GM23338 (cell line): Measurements from ENCODE around the gene KIF3B. TPM values are rescaled to one million over a fixed set of nuclear protein-coding genes. Genes with fewer than 3 reads are reported as not detected.

ENCODE experiments used
- ATAC-seq: fragments of 200-7000 bp; cut with Tn5 transposase; 3 replicates; pipeline ENCODE4 v1.9.1; 2020
- DNase-seq: peaks from one replicate; pipeline ENCODE4 v3.0.0-alpha.2; 2015; ENCODE audit warnings: low spot score
- H2AFZ ChIP-seq: fragments of 200-600 bp; sonication (generic); 2 replicates; pipeline ENCODE4 v1.8.0; 2016; ENCODE audit warnings: antibody characterized with exemption, mild to moderate bottlenecking, moderate library complexity
- H3F3A ChIP-seq: fragments of 200-600 bp; sonication (generic); replicated peaks from 2 replicates; pipeline ENCODE4 v1.8.0; 2017; ENCODE audit warnings: antibody characterized with exemption, mixed run types, low read depth
- H3K27ac ChIP-seq: fragments of 200-600 bp; sonication (generic); 2 replicates; pipeline ENCODE4 v1.6.1; 2016; ENCODE audit warnings: low read depth
- H3K27me3 ChIP-seq: fragments of 200-600 bp; sonication (generic); 2 replicates; pipeline ENCODE4 v1.8.0; 2016; ENCODE audit warnings: mild to moderate bottlenecking, mixed run types, moderate library complexity; ENCODE audit not compliant: insufficient read depth
- H3K36me3 ChIP-seq: fragments of 200-600 bp; sonication (generic); 2 replicates; pipeline ENCODE4 v1.8.0; 2016; ENCODE audit warnings: mild to moderate bottlenecking; ENCODE audit not compliant: insufficient read depth
- H3K4me1 ChIP-seq: fragments of 200-600 bp; sonication (generic); 2 replicates; pipeline ENCODE4 v1.8.0; 2016; ENCODE audit warnings: mild to moderate bottlenecking, moderate library complexity; ENCODE audit not compliant: insufficient read depth
- H3K4me2 ChIP-seq: fragments of 200-600 bp; sonication (generic); 2 replicates; pipeline ENCODE4 v1.7.1; 2017; ENCODE audit warnings: mixed run types
- H3K4me3 ChIP-seq: fragments of 200-600 bp; sonication (generic); 2 replicates; pipeline ENCODE4 v1.6.1; 2016; ENCODE audit warnings: mixed run types
- H3K79me2 ChIP-seq: fragments of 200-600 bp; sonication (generic); replicated peaks from 2 replicates; pipeline ENCODE4 v1.8.0; 2017; ENCODE audit warnings: mild to moderate bottlenecking; ENCODE audit not compliant: insufficient read depth
- H3K9me2 ChIP-seq: fragments of 200-600 bp; sonication (generic); 2 replicates; pipeline ENCODE4 v1.8.0; 2017; ENCODE audit not compliant: insufficient read depth
- H4K20me1 ChIP-seq: fragments of 200-600 bp; sonication (generic); replicated peaks from 2 replicates; pipeline ENCODE4 v1.8.0; 2017; ENCODE audit warnings: mild to moderate bottlenecking; ENCODE audit not compliant: insufficient read depth
- H3K27ac Mint-ChIP-seq: 2 replicates; pipeline ENCODE4 v1.8.0; 2020; ENCODE audit warnings: inconsistent platforms, mild to moderate bottlenecking, moderate library complexity, mixed read lengths
- H3K27me3 Mint-ChIP-seq: 3 replicates; pipeline ENCODE4 v1.8.0; 2022; ENCODE audit warnings: low read depth, mild to moderate bottlenecking, moderate library complexity, mixed read lengths, inconsistent platforms; ENCODE audit not compliant: insufficient read depth, poor library complexity
- H3K36me3 Mint-ChIP-seq: 3 replicates; pipeline ENCODE4 v1.8.0; 2021; ENCODE audit warnings: low read depth, mild to moderate bottlenecking, inconsistent platforms, moderate library complexity, mixed read lengths
- H3K4me1 Mint-ChIP-seq: 3 replicates; pipeline ENCODE4 v1.8.0; 2020; ENCODE audit warnings: mild to moderate bottlenecking, inconsistent platforms, mixed read lengths
- H3K4me3 Mint-ChIP-seq: 3 replicates; pipeline ENCODE4 v1.8.0; 2021; ENCODE audit warnings: moderate library complexity, mild to moderate bottlenecking, inconsistent platforms, mixed read lengths
- H3K9me3 Mint-ChIP-seq: 3 replicates; pipeline ENCODE4 v1.8.0; 2020; ENCODE audit warnings: moderate library complexity, mild to moderate bottlenecking, inconsistent platforms, mixed read lengths
- CREB1 ChIP-seq: fragments of 250-450 bp; sonication (Bioruptor Pico); IDR thresholded peaks from 2 replicates; pipeline ENCODE4 v1.5.0; 2020; ENCODE audit warnings: low read depth, mild to moderate bottlenecking, moderate library complexity
- CTCF ChIP-seq, 2 experiments: fragments of 200-600 bp in 1 of 2; sonication (generic) in 1 of 2; conservative IDR thresholded peaks; 2 replicates each; pipeline versions ENCODE4 v1.5.1 to v1.6.1; 2016 to 2017; ENCODE audit warnings: antibody characterized with exemption in 2 of 2, low read depth in 2 of 2, mild to moderate bottlenecking in 2 of 2, moderate library complexity in 1 of 2
- EZH2 ChIP-seq: fragments of 200-600 bp; sonication (generic); IDR thresholded peaks from one replicate; pipeline ENCODE4 v1.8.0; 2017; ENCODE audit warnings: antibody characterized with exemption, mild to moderate bottlenecking, low read depth; ENCODE audit not compliant: unreplicated experiment
- EZH2phosphoT487 ChIP-seq: fragments of 200-600 bp; sonication (generic); IDR thresholded peaks from one replicate; pipeline ENCODE4 v1.8.1; 2018; ENCODE audit warnings: antibody characterized with exemption; ENCODE audit not compliant: unreplicated experiment
- POLR2AphosphoS5 ChIP-seq: IDR thresholded peaks from 2 replicates; pipeline ENCODE4 v1.6.1; 2016; ENCODE audit warnings: antibody characterized with exemption, low read depth
- STAT1 ChIP-seq: IDR thresholded peaks from one replicate; pipeline ENCODE4 v1.6.1; 2016; ENCODE audit warnings: antibody characterized with exemption; ENCODE audit not compliant: unreplicated experiment
- ZNF114 ChIP-seq: fragments of 250-450 bp; sonication (Bioruptor Pico); IDR thresholded peaks from 2 replicates; pipeline ENCODE4 v1.5.0; 2020; ENCODE audit warnings: mild to moderate bottlenecking, moderate library complexity
- ZNF331 ChIP-seq: fragments of 250-450 bp; sonication (Bioruptor Pico); IDR thresholded peaks from 2 replicates; pipeline ENCODE4 v1.5.0; 2020; ENCODE audit warnings: low read depth, mild to moderate bottlenecking, moderate library complexity
- polyA plus RNA-seq: library from polyadenylated mRNA; unstranded; fragments of >200 nt; fragmentation: Nextera tagmentation; extraction: Ambion mirVana; gene quantifications from 2 replicates; pipeline ENCODE4 v1.2.1, GENCODE V29; 2016
- total RNA-seq: library from RNA; depleted of rRNA; stranded (reverse); fragments of >200 nt; shearing (Covaris generic); gene quantifications from 2 replicates; pipeline ENCODE4 v1.2.3, GENCODE V29; 2014
- TF ChIP-seq, protein P1 (sequence below): fragments of 250-450 bp; sonication (Bioruptor Pico); IDR thresholded peaks from 2 replicates; pipeline ENCODE4 v1.5.0; 2020; ENCODE audit warnings: mild to moderate bottlenecking, moderate library complexity

KIF3B gene
- total and polyA plus RNA-seq, 2 experiments from 2014 or later: 6.1 to 22.8 TPM

GRCh38 chr20:32354592-32355416, 77.4 kb downstream of the KIF3B start:
- peaks cover 21% of the 10 kb centered on the region for H3K27me3 Mint-ChIP-seq
- peaks cover 4% of the 10 kb centered on the region for H3K79me2 ChIP-seq
- no peak overlapping the region for H2AFZ ChIP-seq
- peaks cover 14% of the 10 kb centered on the region for H3F3A ChIP-seq
- ATAC-seq (no peak), DNase-seq (no peak)
- no peak overlapping the region for H3K4me2 ChIP-seq
- peaks cover 13% of the 10 kb centered on the region for H3K4me1 ChIP-seq
- H3K27ac ChIP-seq: no peak overlapping the region
- TF ChIP-seq POLR2AphosphoS5: no peak
- no peak overlapping the region for H3K4me3 Mint-ChIP-seq
- peaks cover 30% of the 10 kb centered on the region for H3K27me3 ChIP-seq
- H3K36me3 ChIP-seq: no peaks in the 10 kb centered on the region
- peaks cover 11% of the 10 kb centered on the region for H3K4me1 Mint-ChIP-seq
- H3K4me3 ChIP-seq: no peak overlapping the region
- no peaks in the 10 kb centered on the region; the same call in 2 of the 3 replicates for H3K9me3 Mint-ChIP-seq
- peaks cover 10% of the 10 kb centered on the region for H4K20me1 ChIP-seq
- peaks cover 5% of the 10 kb centered on the region; the same call in 1 of the 3 replicates for H3K36me3 Mint-ChIP-seq
- no peaks in the 10 kb centered on the region for H3K9me2 ChIP-seq
- no peak overlapping the region for H3K27ac Mint-ChIP-seq

- no peaks in the 10 kb centered on the region; the same call in 2 of the 3 replicates for H3K9me3 Mint-ChIP-seq
- H3K36me3 Mint-ChIP-seq: peaks cover 6% of the 10 kb centered on the region; the same call in 1 of the 3 replicates
- Histone ChIP-seq H3K4me2 (no peak overlapping the region), H3K36me3 (no peaks in the 10 kb centered on the region), H3F3A (peaks cover 18% of the 10 kb centered on the region), H3K27me3 (peaks cover 36% of the 10 kb centered on the region), H2AFZ (no peak overlapping the region), H4K20me1 (peaks cover 17% of the 10 kb centered on the region), H3K79me2 (peaks cover 10% of the 10 kb centered on the region), H3K4me3 (no peak overlapping the region), H3K4me1 (peaks cover 17% of the 10 kb centered on the region), H3K9me2 (no peaks in the 10 kb centered on the region), H3K27ac (no peak overlapping the region)
- no peak overlapping the region for H3K27ac Mint-ChIP-seq
- DNase-seq (no peak), ATAC-seq (no peak)
- peaks cover 12% of the 10 kb centered on the region for H3K4me1 Mint-ChIP-seq
- H3K4me3 Mint-ChIP-seq: no peak overlapping the region
- H3K27me3 Mint-ChIP-seq: peaks cover 27% of the 10 kb centered on the region
- TF ChIP-seq CTCF (conservative IDR thresholded peaks at IDR 0.05; ENCODE audit: low read depth in 2 of 2) (no peak), POLR2AphosphoS5 (no peak), ZNF331 (no peak), EZH2phosphoT487 (no peak), ZNF114 (CRISPR knock-in tag) (no peak), CREB1 (CRISPR knock-in tag) (no peak), STAT1 (no peak), EZH2 (no peak)
- TF ChIP-seq, protein P1, sequence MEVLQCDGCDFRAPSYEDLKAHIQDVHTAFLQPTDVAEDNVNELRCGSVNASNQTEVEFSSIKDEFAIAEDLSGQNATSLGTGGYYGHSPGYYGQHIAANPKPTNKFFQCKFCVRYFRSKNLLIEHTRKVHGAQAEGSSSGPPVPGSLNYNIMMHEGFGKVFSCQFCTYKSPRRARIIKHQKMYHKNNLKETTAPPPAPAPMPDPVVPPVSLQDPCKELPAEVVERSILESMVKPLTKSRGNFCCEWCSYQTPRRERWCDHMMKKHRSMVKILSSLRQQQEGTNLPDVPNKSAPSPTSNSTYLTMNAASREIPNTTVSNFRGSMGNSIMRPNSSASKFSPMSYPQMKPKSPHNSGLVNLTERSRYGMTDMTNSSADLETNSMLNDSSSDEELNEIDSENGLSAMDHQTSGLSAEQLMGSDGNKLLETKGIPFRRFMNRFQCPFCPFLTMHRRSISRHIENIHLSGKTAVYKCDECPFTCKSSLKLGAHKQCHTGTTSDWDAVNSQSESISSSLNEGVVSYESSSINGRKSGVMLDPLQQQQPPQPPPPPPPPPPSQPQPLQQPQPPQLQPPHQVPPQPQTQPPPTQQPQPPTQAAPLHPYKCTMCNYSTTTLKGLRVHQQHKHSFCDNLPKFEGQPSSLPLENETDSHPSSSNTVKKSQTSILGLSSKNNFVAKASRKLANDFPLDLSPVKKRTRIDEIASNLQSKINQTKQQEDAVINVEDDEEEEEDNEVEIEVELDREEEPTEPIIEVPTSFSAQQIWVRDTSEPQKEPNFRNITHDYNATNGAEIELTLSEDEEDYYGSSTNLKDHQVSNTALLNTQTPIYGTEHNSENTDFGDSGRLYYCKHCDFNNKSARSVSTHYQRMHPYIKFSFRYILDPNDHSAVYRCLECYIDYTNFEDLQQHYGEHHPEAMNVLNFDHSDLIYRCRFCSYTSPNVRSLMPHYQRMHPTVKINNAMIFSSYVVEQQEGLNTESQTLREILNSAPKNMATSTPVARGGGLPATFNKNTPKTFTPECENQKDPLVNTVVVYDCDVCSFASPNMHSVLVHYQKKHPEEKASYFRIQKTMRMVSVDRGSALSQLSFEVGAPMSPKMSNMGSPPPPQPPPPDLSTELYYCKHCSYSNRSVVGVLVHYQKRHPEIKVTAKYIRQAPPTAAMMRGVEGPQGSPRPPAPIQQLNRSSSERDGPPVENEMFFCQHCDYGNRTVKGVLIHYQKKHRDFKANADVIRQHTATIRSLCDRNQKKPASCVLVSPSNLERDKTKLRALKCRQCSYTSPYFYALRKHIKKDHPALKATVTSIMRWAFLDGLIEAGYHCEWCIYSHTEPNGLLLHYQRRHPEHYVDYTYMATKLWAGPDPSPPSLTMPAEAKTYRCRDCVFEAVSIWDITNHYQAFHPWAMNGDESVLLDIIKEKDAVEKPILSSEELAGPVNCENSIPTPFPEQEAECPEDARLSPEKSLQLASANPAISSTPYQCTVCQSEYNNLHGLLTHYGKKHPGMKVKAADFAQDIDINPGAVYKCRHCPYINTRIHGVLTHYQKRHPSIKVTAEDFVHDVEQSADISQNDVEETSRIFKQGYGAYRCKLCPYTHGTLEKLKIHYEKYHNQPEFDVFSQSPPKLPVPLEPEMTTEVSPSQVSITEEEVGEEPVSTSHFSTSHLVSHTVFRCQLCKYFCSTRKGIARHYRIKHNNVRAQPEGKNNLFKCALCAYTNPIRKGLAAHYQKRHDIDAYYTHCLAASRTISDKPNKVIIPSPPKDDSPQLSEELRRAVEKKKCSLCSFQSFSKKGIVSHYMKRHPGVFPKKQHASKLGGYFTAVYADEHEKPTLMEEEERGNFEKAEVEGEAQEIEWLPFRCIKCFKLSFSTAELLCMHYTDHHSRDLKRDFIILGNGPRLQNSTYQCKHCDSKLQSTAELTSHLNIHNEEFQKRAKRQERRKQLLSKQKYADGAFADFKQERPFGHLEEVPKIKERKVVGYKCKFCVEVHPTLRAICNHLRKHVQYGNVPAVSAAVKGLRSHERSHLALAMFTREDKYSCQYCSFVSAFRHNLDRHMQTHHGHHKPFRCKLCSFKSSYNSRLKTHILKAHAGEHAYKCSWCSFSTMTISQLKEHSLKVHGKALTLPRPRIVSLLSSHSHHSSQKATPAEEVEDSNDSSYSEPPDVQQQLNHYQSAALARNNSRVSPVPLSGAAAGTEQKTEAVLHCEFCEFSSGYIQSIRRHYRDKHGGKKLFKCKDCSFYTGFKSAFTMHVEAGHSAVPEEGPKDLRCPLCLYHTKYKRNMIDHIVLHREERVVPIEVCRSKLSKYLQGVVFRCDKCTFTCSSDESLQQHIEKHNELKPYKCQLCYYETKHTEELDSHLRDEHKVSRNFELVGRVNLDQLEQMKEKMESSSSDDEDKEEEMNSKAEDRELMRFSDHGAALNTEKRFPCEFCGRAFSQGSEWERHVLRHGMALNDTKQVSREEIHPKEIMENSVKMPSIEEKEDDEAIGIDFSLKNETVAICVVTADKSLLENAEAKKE (CRISPR knock-in tag): no peak
These were observed 78.0 kb downstream of the KIF3B start for GRCh38 chr20:32355417-32355841.
